Stimulated activated CD4-positive, alpha-beta T cell treated with anti-CD3 and anti-CD28 coated beads, Interleukin-1b, Interleukin-23, amount 100 ng/mL, for 1 hour (primary cell): ENCODE data around the gene MAP3K7CL.

Source experiments
- DNase-seq, 2 donors: peaks; one replicate each; pipeline ENCODE4 v3.0.0-alpha.2; 2020; ENCODE audit warnings: low read depth in 2 of 2

The MAP3K7CL gene, protein sequence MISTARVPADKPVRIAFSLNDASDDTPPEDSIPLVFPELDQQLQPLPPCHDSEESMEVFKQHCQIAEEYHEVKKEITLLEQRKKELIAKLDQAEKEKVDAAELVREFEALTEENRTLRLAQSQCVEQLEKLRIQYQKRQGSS

DNA sequence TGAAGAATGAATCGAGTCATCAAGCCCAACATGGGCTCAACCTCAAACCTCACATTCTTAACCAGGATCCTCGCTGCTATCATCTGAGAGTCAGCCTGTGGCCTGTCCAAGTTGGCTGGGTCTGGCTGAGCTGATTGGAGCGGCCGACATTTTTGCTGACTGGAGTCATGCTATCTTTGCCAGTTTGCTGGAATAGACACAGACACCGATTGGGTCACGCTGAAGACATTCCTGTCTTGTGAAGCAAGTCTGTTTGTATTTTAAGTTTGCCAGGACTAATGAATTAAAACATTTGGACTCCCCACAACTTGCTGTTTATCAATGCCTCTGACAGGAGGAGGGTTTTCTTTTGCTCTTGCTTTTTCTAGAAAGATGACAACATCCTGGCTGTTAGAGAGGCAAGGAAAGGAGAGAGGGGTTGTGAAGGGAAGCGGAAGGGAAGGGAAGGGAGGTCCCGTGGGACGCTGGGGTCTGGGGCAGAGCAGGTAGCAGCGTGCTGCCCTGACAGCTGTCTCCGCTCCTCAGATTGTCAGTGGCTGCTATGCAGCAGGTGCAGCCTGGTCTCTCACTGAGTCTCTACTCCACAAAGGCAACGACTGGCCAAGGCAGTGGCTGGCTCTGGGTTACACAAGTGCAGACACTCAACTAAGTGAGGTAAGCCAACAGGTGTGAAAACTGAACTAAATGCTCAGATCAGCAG lies at the start of gene MAP3K7CL:
MAP3K7CL (plus strand) TSS at position 375 of the 700 bp plus-strand sequence. CDS start 2,701 bp downstream, outside the sequence.
- DNase-seq, result no peak

DNA sequence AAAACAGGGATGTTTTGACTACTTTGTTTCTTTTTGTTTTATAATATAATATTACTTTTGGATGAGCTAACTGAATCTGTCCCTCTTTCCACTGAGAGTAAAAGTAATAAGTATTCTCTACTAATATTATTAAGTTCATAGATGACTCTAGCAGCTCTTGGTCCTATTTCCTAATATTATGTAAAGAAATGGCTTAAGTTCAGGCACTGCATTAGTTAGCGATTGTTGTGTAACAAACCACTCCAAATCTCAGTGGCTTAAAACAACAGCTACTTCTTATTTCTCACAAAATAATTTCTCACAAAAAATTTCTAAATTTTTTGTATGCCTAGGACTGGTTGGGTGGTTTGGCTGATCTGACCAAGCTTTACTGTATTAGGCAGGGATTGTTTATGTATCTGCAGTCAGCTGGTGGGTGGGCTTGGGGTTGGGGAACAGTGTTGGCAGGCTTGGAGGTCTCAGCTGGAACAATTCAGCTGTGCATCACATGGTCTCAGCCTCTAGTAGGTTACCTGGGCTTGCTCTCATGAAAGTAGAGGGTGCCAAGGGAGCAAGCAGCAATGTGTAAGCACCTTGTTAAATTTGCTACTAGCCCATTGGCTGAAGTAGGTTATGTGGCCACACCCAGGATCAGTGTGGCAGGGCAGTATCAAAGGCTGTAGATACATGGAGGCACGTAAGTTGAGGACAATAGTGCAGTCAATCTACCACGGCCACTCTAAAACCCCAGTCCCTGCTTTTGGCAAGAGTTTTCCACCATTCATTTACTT lies 48.2 kb upstream of the MAP3K7CL start:
- DNase-seq, result no peak

DNA sequence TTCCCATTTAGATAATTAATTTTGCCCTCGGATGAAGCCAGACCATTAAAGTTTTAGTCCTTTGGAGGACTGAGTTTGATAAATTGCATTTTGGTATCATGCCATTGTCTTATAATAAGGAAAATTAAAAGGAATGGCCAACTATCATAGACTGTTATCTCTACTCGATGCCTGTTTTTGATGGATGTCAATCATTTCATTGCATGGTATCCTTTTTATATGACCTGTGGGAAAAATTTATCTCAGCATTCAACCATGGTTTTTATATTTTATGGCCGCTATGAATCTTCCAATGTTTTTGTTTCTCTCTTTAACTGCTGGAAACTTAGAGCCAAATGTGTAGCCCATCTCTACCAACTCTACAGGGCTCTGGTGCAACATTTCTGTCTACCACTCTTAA lies 47.1 kb upstream of the MAP3K7CL start:
- no peak for DNase-seq

DNA sequence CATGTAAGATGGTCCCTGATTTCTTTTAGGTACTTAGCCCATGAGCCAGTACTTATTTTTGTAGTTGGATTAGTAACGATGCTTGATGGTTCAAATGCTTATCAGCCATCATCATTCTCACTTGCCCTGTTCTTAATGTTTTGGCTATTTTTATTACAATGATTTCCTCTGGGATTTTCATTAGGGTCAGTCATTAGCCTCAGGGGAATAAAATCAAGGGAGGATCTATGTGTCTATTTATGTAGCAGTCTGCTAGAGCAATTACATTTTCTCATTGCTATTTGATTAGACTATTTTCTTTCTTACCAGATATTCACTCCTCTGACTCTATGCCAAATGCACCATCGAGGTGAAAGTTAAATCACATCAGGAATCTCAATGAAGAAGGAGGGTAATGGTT lies 46.1 kb upstream of the MAP3K7CL start:
- DNase-seq, result no peak

DNA sequence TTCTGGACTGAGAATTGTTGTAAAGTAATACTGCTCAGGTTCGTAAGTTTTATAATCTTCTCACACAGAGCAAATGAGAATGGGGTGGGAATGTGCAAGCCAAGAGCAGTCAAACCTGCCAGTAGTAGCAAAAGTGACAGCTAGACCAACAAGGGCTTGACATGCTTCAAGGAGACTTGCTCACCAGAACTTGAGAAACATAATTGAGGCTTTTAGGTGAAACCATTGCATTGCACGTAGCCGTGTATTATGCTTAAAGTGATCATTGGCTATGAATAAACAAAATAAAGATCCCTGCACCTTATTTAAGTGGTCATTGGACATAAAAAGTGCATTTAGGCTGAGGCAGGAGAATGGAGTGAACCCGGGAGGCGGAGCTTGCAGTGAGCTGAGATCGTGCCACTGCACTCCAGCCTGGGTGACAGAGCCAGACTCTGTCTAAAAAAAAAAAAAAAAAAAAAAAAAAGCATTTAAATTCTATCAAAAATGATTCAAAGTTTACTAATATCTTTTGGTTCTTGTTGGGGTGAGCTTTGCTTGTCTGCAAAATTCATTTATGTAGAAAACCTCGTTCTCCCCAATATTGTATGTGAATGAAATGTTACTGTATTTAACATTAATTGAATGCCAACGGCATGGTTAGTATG lies 45.2 kb upstream of the MAP3K7CL start:
- no peak for DNase-seq

DNA sequence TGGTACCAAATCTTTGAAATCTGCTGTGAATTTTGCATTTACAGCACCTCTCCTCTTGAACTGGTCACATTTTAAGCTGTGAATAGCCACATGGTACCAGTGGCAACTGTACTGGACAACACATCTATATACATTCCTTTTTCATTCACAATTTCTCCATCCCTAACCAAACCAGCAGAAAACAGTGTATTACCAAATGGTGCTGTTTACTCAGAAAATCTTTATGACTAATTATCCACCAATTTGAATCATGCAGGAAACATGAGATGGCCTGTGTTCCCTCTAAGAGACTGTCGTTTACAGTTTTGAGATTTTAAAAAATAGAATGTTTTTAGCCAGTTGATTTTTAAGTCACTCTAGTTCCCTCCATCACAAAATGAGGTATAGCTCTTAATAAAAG lies 39.4 kb upstream of the MAP3K7CL start:
- DNase-seq, result no peak

DNA sequence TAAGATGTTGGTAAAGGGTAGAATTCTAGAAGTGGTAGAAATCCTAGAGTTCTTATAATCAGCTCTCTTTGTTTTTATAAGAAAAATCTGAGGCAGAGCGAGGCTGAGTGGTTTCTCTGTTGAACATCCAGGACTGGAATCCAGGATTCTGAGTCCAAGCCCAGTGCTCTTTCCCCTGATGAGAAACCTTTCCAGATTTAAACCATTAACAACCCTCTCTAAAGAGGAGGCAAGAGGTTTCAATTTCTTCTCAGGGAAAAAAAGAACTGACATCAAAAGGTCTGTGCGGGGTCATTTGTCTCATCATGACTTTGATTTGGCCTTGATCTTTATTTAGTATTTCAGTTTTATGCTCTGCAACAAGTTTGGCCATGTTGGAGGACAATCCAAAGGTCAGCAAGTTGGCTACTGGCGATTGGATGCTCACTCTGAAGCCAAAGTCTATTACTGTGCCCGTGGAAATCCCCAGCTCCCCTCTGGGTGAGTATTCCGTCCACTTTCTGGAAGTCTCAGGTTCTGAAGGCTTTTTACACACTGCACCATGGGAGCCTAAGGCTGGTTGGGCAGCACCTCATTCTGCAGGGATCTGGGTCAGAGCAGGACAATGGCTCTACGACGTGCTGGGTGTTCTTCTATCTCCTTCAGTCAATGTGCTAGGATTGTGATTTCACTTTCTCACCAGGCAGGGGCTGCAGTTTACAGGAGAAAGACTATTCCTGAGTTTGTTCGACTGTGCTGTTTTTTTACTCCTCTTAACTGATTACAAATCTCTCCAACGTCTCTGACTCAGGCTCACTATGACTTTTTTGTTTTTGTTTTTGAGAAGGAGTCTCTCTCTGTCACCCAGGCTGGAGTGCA lies 38.1 kb upstream of the MAP3K7CL start:
- DNase-seq, result no peak

DNA sequence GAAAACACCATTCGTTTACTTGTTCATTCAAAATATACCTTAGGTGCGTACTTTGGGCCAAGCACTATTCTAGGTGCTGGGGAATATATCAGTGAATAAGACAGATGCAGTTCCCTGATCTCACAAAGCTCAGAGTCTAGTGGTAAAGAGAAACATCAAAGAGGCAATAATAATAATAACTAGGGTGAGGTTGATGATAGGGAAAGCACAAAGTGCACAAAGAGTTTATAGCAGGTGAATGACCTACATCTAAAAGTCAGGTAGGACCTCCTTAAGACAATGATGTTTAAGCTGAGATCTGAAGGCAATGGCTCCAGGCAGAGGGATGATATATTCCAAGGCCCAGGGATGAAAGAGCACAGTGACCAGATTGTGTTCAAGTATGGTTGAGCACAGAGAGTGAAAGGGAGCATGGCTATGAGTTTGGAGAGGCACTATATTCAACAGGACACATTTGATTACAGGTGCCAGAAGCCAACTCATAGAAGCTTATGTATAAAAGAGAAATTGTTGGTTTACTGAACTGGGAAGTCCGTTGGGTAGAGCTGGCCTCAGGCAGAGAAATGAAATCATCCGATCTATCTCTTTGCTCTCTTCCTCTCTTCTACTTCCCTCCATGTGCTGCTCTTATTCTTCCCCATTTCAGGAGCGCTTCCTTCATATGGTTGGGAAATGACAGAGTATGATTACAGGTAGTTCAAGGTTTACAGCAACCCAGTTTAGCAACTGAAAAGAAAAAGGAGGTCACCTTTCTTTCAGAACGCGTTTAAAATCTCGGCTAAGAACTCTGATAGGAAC lies 34.0 kb upstream of the MAP3K7CL start:
- no peak for DNase-seq

DNA sequence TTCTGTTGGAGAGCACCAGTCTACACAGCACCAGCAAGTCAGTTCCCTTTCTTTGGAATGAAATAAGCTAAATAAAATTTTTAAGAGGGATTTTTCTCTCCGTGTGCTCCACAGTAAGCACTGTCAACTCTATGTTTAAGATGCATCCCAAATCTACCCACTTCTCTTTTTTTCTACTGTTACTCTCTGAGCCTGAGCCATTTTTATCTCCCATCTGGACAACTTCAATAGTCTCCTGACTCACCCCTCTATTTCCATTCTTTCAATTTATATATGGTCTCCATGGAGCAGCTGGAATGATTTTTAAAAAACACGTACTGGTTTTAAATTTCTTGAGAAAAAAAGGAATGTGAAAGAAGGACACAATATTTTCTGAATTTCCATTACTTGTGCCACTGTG lies 32.3 kb upstream of the MAP3K7CL start:
- no peak for DNase-seq

DNA sequence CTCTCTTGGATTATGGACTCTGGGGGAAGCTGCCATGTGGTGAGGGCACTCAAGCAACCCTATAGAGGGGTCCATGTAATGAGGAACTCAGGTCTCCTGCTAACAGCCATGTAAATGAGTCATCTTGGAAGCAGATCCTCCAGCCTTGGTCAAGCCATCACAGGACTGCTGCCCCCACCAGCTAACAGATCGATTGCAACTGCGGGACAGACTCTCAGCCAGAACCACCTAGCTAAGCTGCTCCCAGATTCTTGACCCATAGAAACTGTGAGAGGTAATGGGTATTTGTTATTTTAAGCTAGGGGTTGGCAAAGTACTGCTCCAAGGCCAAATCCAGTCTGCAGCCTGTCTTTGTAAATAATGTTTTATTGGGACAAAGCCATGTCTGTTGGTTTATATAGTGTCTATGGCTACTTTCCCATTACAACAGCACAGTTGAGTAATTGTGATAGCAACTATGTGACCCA lies 27.6 kb upstream of the MAP3K7CL start:
- no peak for DNase-seq

DNA sequence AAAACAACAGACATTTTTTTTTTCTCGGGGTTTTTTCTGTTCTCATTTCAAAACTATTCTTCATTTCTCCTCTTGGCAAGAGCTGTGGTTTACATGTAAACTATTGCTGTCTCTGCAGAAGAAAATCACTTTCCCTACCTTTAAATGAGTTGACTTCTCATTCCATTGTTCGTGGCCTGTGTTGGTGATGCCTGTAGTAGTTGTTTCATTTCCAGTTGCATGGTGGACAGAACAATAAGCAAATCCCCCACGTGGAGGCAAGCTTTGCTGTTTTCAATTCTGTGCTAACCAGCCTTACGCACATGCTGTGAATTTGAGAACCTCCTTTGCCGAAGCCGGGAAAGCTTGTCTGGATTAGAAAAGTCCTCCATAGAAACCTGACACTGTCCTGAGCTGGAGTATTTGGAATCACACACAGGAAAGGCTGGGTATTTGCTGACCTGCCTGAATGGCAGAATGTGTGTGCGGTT lies 26.2 kb upstream of the MAP3K7CL start:
- DNase-seq, result no peak

DNA sequence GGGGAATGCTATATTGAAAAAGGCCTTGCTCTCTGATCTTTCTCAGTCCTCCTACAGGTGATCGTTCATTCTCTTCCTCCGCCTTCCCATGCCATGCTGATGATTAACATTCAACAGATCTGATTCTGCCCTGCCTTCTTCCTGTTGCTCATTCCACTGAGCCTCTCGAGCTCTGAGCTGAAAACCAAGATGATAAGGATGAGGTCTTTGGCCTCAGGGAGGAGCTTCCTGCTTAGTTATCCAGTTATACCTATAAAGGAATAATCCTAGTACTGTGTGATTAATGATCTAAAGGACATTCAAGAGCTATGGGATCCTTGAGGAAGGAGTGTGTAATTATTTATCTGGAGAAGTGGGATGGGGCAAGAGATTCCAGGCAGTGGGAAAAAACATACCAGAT lies 25.2 kb upstream of the MAP3K7CL start:
- no peak for DNase-seq

DNA sequence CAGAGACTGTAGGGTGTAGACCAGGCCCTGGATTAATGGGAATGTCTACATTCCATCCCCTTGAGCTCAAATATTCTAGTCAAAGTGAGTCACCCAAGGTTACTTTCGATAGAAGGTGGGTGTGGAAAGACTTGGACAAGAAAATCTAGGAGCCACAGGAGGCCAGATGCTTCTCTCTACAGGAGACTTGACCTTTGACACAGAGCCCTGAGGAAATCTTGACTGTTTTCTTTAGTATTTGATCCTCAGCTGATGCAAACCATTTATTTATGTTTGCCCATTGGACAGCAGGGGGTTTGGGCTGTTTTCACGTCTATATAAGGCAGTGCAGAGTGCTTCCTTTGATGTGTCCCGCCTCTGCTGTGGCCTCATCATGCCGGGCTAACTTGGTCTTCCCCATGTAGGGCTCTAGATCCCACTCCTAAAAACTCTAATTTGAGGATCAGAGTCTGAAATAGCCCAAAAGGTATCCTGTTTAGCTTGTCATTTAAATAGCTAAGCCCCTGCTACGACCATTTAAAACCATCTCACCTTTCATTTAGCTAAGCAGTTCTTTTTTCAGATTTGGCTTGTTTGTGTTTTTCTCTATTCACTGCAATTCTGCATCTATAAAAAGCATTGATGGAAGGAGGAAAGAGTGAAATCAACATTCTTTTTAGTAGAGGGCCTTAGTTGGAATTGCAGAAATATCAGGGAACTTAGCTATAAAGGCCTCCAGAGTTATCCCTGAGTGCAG lies 15.5 kb upstream of the MAP3K7CL start:
- DNase-seq, result no peak

DNA sequence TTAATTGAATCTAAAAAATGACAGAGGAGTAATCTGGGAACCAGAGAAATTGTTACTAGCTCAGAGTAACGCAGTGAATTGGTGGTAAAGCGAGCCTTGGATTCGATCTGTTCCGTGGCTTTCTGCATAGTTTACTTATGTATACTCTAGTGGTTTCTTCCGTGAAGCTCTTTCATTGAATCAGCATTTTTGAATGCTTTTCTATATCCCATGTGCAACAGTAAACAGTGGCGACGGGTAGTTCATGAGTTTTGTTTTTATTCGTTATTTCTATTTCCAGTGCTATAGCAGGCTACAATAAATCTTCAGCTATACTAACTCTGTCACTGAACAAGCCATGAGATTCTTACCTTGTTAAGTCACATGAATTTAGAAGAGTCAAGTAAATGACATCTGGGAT lies 14.5 kb upstream of the MAP3K7CL start:
- no peak for DNase-seq

DNA sequence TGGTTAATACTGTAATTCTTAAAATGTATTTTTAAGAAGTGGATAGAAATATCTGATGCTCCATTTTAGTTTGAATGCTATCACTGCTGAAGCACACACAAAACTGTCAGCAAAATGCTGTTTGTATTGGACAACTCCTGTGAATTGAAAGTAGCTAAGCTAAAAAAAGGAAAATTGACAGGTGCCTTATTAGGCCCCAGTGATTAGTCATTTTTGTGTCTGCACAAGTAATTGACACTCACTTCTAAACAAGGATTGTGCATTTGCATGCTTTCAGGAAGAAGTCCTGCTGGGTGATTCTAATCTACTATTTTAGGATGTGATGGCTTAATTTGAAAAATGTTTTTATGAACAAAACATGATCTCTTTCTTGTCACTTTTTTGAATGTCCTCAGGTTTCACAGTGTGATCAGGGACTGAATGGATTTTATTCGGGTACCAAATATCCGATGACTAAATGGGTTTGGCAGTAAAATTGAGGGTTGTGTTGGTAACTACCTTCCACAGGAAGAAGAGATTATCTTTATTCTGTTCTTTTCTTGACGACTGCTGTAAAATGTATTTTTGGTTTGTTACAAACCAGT lies 13.0 kb upstream of the MAP3K7CL start:
- no peak for DNase-seq

DNA sequence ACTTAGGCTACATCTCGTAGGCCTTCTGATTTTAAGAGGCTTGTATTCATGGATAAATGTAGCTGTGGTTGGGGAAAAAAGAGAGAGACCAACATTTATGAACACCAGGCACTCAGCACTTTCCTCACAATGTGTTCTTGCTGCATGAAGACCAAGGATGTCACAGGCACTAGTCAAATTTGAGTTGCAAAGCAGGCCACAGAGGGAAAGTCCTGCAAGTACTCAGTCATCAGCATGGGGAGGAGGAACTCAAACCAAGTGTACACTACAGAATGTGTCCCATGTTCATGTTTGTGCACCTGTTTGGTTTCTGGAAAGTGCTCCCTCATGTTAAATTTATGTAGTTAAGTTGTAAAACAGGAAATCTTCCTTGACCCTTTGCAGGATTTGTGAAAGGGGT lies 8.7 kb upstream of the MAP3K7CL start:
- no peak for DNase-seq

DNA sequence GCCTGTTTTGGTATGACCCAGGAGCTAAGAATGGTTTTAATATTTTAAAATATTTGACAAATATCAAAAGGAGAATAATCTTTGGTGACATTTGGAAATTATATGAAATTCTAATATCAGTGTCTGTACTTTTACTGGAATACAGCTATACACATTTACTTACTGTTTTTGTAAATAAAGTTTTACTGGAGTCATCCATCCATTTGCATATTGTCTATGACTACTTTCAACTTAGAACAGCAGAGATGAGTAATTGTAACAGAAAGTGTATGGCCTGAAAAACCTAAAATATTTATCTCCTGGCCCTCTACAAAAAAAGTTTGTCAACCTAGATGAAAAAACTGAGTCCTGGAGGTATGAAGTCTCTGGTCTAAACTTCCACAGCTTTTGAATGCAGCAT lies 5.8 kb upstream of the MAP3K7CL start:
- no peak for DNase-seq

DNA sequence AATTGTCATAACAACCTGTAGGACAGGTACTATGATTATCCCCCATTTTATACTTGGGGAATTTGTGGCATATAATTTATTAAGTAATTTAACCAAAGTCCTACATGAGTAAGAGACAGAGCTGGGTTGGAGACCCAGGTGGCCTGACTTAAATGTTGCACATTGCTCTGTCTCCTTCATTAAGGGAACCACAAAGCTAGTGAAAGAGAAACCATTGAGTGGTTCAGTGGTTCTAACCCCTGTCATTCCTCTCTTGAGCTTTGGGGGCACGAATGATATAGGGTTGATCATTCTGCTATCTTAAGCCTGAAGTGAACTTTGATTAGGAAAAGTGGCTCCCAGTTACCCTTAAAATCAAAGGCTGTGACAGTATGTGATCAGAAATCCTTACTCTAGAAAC lies 5.3 kb upstream of the MAP3K7CL start:
- no peak for DNase-seq

DNA sequence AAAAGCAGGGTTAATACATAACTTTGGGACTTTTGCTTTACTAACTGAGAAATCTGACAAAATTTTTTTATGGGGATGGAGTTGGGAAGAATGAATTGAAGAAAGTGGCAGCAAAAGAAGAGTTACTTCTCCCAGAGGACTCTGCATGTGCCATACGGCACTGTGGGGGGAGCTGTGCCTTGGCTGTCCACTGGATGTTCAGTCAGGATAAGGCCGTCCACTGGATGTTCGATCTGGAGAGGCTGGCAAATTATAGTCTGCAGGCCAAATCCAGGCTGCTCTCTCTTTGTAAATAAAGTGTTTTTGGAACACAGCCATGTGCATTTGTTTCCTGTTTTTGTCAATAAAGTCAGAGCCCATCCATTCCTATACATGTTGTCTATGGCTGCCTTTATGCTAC lies 4.5 kb upstream of the MAP3K7CL start:
- DNase-seq, result no peak

DNA sequence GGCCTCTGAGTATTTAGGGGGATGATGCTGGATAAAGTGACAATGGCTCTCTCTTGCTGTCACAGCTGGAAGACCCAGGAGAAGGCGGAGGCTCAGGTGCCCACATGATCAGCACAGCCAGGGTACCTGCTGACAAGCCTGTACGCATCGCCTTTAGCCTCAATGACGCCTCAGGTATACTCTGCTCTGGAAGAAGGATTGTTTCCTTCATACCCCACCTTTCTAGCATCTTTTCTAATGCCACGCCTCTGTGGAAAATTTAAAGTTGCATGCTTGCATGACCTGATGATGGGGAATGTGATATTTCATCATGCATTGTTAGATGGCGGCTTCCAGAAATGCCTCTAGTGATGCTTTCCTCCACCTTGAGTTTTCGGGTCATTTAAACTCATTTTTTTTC lies 2.8 kb downstream of the MAP3K7CL start:
- no peak for DNase-seq
